ENCODE data around the gene TPK1.

The TPK1 gene

GRCh38 chr7:144859739-144860138, 23.9 kb upstream of the TPK1 start:
- TF ChIP-seq CTCF (conservative IDR thresholded peaks at IDR 0.05; ENCODE audit: low read depth, low read length), result no peak

GRCh38 chr7:144857463-144857862, 21.6 kb upstream of the TPK1 start:
- Histone ChIP-seq H2AFZ (ENCODE audit: low read depth) (no peak overlapping the region), H3K79me2 (ENCODE audit: insufficient read depth, low read depth) (no peaks in the 10 kb centered on the region), H3K4me3 (IDR thresholded peaks at IDR 0.05; ENCODE audit: insufficient read depth, low read depth, low read length) (no peak overlapping the region), H3K4me2 (no peak overlapping the region), H3K27me3 (ENCODE audit: insufficient read depth, low read depth) (no peaks in the 10 kb centered on the region), H3K36me3 (ENCODE audit: insufficient read depth) (no peaks in the 10 kb centered on the region), H3K9ac (no peak overlapping the region), H4K20me1 (ENCODE audit: insufficient read depth) (no peaks in the 10 kb centered on the region), H3K27ac (no peak overlapping the region), H3K4me1 (ENCODE audit: low read depth, poor library complexity, severe bottlenecking) (no peaks in the 10 kb centered on the region)
- no peak for TF ChIP-seq CTCF (conservative IDR thresholded peaks at IDR 0.05; ENCODE audit: low read depth, low read length)

More at GRCh38 chr7:144859739-144860138, 23.9 kb upstream of the TPK1 start:
- Histone ChIP-seq H4K20me1 (ENCODE audit: insufficient read depth) (no peaks in the 10 kb centered on the region), H3K4me3 (IDR thresholded peaks at IDR 0.05; ENCODE audit: insufficient read depth, low read depth, low read length) (no peak overlapping the region), H3K27ac (no peak overlapping the region), H3K79me2 (ENCODE audit: insufficient read depth, low read depth) (no peaks in the 10 kb centered on the region), H3K9ac (no peak overlapping the region), H3K4me2 (no peak overlapping the region), H3K4me1 (ENCODE audit: low read depth, poor library complexity, severe bottlenecking) (no peaks in the 10 kb centered on the region), H3K27me3 (ENCODE audit: insufficient read depth, low read depth) (no peaks in the 10 kb centered on the region), H2AFZ (ENCODE audit: low read depth) (no peak overlapping the region), H3K36me3 (ENCODE audit: insufficient read depth) (no peaks in the 10 kb centered on the region)

- H3K4me2 ChIP-seq, result no peak overlapping the region
- H4K20me1 ChIP-seq (ENCODE audit: insufficient read depth), result no peaks in the 10 kb centered on the region
- no peak overlapping the region for H2AFZ ChIP-seq (ENCODE audit: low read depth)
- H3K27ac ChIP-seq, result no peak overlapping the region
- H3K27me3 ChIP-seq (ENCODE audit: insufficient read depth, low read depth), result no peaks in the 10 kb centered on the region
- no peak overlapping the region for H3K4me3 ChIP-seq (IDR thresholded peaks at IDR 0.05; ENCODE audit: insufficient read depth, low read depth, low read length)
- no peaks in the 10 kb centered on the region for H3K4me1 ChIP-seq (ENCODE audit: low read depth, poor library complexity, severe bottlenecking)
- peak; percentile 78 for TF ChIP-seq CTCF (conservative IDR thresholded peaks at IDR 0.05; ENCODE audit: low read depth, low read length)
- H3K9ac ChIP-seq, result no peak overlapping the region
- H3K79me2 ChIP-seq (ENCODE audit: insufficient read depth, low read depth), result no peaks in the 10 kb centered on the region
- H3K36me3 ChIP-seq (ENCODE audit: insufficient read depth), result no peaks in the 10 kb centered on the region
Measured at GRCh38 chr7:144854839-144855424, 19.1 kb upstream of the TPK1 start.

GRCh38 chr7:144853542-144853941, 17.7 kb upstream of the TPK1 start:
- H4K20me1 ChIP-seq (ENCODE audit: insufficient read depth), result no peaks in the 10 kb centered on the region
- no peak overlapping the region for H3K4me3 ChIP-seq (IDR thresholded peaks at IDR 0.05; ENCODE audit: insufficient read depth, low read depth, low read length)
- H2AFZ ChIP-seq (ENCODE audit: low read depth), result no peak overlapping the region
- H3K36me3 ChIP-seq (ENCODE audit: insufficient read depth), result no peaks in the 10 kb centered on the region
- TF ChIP-seq CTCF (conservative IDR thresholded peaks at IDR 0.05; ENCODE audit: low read depth, low read length), result no peak
- no peak overlapping the region for H3K4me2 ChIP-seq
- no peak overlapping the region for H3K9ac ChIP-seq
- no peaks in the 10 kb centered on the region for H3K4me1 ChIP-seq (ENCODE audit: low read depth, poor library complexity, severe bottlenecking)
- no peak overlapping the region for H3K27ac ChIP-seq
- H3K27me3 ChIP-seq (ENCODE audit: insufficient read depth, low read depth), result no peaks in the 10 kb centered on the region
- H3K79me2 ChIP-seq (ENCODE audit: insufficient read depth, low read depth), result no peaks in the 10 kb centered on the region
